HG03135 (cell line): ENCODE data around the gene SLC2A6.

Source experiments
- ATAC-seq: cut with Tn5 transposase; IDR thresholded peaks from one replicate; pipeline ENCODE4 v1.9.1; 2021; ENCODE audit warnings: mild to moderate bottlenecking, moderate library complexity; ENCODE audit not compliant: unreplicated experiment

The SLC2A6 gene

DNA sequence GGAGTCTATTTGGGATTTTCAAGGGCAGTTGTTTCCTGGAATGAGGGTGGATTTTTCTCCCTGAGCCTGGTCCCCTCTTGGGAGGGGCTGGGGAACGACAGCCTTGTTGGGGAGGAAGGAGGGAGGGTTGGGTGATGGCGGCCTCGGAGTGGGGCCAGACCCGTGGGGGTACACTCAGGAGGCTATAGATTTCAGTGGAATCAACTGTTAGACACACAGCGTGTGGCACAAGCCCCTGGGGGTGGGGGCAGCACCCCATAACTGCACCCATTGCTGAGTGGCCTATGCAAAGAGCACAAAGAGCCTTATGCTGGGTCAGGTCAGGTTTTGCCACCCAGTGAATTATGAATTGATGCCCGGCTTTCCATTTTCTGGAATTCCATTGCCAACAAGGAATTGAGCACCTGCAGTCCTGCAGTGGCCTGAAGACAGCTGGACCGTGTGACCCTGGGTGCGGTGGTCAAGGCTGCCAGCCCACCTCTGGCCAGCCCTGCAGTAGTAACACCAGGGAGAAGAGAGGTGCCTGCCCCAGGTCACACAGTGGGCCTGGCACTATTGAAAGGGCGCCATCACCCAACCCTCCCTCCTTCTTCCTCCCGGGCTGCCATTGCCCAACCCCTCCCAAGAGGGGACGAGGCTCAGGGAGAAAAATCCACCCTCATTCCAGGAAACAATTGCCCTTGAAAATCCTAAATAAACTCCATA lies 37.5 kb upstream of the SLC2A6 start:
- no peak for ATAC-seq

DNA sequence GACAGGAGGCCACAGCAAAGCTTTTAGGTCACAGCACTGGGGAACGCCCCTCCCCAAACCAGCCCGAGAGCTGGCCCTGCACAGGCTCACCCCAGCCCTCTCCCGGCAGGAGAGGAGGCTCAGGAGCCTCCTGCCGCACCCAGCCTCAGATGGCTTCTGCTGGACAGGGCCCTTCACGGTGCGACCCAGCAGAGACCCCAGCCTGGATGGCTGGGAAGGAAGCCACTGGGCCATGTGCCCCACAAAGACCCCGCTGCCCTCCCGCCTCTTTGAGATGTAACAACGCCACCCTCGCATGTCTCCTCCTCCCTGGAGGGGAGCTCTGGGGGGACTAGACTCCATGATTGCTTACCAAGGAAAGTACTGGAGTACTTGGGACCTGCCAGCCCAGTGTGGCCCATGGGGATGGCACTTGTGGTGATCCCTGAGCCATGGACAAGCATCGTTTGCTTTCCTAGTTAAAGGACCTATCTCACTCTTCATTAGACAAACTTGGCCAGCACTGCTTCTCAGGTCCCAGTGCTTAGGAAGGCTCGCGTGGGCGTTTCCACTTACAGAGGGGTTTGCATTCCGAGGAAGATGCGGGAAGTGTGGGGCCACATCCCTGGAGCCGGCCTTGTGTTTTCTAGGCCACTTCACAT lies 36.8 kb upstream of the SLC2A6 start:
- no peak for ATAC-seq

DNA sequence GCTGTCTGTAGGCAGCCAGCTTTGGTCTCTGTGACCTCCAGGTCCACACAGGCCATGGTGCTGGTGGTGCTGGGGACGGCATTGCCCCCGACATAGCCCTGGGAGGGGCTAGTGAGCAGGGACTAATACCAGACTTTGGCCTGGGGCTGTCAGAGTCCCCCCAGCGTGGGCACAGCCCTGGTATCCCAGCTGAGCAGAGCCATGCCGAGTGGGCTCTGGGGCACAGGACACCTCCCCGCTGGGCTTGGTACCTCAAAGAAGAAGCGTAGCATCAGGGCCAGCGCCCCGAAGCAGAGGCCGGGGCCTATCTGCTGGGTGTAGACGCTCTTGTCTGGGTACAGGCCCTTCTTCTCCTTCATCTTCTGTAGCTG lies 36.3 kb upstream of the SLC2A6 start:
- no peak for ATAC-seq

DNA sequence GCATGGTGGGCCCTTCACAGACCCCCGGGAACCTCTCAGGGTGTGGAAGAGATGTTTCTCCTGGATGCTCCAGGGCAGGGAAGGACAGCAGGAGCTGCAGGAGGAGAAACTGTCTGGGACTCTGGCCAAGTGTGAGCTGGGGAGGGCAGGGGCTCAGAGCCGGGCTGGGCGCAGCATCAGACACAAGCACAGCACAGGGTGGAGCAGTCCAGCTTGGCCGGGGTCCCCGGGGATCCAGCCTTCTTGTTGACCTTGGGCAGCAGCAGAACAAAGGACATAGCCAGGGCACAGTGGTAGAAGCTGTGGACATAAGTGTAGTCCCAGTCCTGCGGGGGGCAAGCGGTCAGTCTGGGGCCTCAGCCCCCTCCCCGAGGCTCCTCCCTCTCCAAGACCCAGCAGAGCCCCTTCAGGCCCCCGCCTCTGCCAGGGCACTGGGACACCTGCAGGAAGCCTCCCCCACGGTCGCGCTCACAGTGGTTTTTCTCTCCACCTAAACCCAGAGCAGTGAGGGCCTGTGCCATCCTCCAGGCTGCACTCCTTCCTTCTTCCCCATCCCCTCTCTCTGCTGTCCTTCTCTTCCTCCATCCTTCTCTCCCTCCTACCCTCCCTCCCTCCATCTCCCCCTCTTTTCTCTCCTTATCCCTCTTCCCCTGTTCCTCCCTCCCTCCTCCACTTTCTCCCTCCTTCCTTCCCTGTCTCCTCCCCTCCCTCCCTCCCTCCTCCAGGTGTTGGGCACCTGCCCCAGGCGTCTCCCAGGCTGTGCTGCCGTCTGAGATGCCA lies 35.8 kb upstream of the SLC2A6 start:
- no peak for ATAC-seq

DNA sequence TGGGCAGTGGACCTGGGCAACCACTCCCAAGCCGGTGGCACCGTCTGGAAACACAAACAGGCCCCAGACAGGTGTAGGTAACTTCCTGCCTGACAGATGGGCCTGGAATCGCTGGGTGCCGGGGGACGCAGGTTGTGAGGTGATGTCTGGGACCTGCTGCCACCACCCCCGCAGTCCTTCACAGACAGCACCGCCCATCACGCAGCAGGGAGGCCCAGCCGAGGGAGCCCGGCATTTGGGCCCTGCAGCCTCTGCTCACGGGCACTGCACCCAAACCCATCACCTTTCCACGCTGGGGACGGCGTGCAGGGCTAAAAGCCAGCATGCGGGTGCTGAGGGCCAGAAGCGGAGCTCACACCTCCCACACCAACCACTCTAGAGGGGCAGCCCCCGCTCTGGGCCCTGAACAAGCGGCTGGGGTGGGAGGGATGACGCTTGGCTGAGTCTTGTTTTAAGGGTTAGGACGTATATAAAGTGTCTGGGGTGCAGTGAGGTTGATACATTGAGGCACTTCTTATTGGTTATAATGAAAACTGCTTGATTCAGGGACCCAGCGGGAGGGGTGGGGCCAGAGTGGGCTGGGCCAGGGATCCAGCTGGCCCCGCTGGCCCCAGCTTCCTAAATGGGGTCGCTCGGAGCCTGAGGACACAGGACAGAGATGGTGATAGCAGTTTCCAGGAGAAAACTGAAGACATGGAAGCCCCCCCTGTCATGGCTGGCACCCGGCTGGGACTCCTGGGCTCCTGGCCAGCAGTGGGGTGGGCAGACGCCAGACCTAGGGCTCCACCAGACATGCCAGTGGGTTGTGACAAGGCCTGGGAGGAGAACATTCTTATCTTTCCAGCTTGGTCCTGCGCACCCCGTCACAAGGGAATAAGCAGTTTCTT lies 34.6 kb upstream of the SLC2A6 start:
- ATAC-seq, result no peak

DNA sequence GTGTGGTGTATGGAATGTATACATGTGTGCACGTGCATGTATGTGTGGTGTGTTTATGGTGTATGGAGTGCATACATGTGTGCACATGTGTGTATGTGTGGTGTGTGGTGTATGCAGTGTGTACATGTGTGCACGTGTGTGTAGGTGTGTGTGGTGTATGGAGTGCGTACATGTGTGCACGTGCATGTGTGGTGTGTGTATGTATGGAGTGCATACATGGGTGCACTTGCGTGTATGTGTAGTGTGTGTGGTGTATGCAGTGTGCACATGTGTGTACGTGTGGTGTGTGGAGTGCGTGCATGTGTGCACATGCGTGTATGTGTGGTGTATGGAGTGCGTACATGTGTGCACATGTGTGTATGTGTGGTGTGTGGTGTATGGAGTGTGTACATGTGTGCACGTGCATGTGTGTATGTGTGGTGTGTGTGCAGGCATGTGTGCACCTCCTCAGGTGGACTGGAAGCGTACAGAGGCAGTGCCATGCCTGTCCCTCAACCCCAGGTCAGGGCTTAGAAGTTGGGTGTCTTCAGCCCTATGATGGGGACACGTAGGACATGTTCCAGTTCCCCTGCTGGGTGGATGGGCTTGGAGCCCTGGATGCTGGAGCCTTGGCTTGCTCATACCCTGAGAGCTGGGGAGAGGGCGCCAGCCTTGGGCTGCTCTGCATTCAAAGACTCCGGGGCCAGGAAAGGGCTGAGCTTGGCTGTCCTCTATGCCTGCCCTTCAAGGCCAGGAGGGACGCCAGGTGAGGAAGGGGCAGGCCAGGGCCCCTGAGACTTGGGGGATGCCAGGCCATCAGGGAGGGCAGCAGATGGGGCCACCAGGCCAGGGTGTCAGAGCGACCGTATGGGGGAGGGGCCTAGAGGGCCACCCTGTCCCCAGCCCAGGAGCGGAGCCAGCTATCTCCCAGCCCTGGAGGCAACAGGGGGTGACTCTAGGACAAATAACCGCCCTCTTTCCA lies 33.6 kb upstream of the SLC2A6 start:
- no peak for ATAC-seq

DNA sequence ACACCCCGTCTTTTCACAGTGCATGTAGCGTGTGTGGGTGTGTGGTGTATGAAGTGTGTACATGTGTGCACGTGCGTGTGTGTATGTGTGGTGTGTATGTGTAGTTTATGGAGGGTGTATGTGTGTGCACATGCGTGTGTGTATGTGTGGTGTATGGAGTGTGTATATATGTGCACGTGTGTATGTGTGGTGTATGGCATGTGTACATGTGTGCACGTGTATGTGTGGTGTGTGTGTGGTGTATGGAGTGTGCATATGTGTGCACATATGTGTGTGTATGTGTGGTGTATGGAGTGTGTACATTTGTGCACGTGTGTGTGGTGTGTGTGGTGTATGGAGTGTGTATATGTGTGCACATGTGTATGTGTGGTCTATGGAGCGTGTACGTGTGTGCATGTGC lies 32.7 kb upstream of the SLC2A6 start:
- ATAC-seq, result no peak

DNA sequence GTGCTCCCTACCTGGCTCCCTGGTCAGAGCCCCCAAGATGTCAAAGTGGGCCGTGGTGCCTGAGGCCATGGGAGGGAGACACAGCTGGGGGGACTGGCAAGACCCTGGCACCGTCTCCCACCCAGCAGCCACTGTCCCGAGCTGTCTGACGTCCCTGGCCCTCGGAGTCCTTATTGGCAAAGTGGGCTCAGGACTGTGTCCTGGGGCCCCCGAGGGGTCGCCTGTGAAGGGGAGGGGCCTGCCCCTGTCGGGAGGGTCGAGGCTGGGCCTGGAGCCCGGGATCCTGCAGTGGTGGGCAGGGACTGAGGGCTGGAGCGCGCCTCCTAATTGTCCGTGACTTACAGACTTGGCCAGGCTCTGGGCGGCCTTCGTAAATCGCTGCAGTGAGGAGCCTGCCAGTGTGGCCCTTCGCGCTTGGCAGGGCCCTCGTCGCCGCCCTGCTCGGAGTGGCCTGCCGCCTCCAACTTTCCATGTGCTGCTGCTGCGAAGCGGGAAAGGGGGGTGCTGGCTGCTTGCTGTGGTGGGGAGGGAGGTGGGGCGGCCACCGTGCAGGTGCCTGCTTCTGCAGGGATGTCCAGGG lies 32.1 kb upstream of the SLC2A6 start:
- ATAC-seq, result no peak

DNA sequence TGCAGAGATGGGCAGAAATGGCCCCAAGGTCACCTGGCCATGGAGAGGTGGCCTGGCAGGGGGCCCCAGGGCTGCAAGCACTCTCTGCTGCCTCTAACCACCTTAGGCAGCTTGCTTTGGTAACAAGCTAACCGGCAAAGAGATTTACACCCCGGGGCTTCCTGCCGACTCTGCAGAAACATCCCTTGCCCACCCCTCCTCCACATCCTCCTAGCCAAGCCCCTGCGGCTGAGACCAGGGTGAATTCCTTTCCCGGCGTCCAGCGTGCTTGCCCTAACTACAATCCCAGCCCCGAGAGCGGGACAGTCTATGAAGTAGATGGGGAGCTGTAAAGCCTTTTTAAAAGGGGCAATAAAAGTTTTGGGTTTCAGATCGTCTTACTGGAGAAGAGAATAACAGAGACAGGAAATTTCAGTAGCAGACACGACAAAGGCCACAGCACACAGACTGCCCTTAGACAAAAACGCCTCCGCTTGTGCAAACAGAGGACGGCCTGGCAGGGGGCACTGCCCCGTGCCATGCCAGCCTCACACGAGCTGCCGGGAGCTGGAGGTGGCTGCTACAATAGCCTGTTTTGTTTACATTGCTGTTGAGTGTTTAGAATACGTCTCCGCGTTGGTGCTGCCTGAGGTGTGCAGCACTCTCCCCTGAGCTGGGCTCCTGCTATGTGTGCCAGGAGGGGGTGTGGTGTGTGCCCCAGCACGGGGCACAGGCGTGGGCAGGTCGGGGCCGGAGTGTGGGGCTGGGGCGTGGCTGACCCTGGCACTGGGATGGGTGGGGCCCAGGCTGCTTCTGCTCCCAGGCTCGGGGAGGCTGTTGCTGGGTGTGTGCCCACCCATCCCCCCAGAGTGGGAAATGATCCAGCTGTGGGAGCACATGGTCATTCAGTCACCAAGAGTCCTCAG lies 30.5 kb upstream of the SLC2A6 start:
- no peak for ATAC-seq

DNA sequence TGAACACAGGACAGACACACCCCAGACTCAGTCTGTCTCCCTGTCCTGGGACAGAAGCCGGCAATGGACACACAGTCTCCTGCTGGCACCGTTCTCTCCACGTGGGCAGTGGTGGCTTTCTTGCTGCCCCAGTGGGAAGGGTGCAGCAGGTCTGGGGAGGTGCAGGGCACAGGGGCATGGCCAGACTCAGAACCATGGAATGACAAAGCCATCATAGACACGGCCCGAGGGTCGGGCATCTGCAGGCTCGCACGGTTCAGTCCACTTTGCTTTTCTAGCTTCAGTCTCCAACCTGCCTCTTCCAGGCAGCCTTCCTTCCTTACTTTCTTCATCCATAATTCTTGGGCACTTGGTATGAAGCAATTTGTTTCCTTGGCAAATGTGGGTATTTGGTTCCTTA lies 29.1 kb upstream of the SLC2A6 start:
- no peak for ATAC-seq

DNA sequence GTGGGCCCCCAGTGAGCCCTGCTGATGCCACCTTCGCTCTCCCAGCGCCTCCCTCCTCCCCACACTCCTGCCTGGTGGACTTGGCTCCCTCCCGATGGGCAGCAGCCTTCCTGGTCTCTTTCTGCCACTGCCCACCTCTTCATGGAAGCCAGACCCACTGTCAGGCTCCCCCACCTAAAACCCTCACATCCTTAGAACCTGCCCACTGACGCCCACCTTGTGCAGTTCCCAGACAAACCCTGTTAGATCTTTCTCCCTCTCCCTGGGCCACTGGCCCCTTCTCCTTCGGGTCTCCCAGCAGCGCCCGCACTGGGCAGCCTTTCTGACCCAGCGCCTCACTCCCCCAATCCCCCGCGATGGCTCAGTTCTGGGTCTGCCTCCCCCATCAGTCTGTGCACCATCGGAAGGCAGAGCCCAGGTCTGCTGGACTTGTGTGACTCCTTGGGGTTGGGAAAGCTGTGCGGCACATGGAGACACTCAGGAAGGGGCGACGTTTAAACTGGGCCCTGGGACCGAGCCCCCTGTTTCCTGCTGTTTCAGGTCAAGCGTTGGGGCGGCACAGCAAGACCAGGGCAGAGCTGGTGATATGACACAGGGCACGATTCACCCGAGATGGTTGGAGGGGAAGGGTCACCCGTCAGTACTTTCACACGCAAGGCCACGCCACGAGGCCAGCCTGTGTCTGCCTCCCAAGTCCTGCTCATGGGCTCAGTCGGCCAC lies 28.5 kb upstream of the SLC2A6 start:
- no peak for ATAC-seq

DNA sequence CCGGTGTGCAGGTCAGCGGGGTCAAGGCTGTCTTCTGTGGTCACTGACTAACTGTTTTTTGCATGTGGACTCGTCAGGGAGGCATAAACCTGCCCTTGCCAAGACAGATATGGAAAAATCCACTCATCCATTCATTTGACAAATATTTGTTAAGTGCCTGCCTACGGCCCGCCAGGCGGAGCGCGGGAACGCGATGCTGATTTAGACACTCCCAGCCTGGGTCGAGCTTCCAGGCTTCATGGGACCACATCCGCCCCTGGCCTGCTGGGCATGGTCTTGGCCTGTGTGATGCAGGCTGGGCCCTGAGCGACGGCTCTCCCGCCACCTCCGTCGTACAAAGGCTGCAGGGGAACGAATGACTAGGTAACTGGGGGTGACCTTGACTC lies 27.7 kb upstream of the SLC2A6 start:
- ATAC-seq, result no peak

DNA sequence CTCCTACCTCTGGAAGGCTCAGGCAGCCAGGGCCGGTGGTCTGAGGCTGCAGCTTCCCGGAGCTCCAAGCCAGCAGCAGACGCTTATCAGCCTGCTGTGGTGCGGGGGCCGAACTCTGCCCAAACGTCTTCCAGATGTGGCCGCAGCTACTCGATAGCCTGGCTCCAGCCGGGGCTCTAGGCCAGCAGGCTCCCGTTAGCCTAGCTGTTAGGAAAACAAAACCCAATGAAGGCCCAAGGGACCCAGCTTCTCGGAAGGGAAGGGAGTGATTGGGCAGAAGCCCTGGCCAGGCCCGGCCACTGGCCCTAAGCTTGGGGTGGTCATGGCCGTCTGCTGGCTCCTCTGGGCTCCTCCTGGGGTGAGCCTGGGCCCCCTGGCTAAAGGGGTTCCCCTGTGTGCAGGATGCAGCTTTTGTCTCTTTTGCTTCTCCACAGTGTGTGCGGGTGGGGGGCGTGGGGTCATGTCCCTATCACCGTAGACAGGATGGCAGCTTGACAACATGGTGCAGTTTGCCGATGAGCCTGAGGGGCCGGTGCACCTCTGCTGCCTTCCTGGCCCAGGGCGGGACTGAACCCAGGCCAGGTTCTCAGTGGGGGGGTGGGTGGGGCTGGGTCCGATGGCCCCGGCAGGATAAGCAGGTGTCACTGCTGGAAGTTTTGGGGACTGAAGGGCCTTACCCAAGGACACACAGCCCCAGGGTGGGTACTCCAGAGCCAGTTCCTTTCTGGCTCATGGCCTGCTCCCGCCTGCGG lies 27.2 kb upstream of the SLC2A6 start:
- ATAC-seq, result no peak

DNA sequence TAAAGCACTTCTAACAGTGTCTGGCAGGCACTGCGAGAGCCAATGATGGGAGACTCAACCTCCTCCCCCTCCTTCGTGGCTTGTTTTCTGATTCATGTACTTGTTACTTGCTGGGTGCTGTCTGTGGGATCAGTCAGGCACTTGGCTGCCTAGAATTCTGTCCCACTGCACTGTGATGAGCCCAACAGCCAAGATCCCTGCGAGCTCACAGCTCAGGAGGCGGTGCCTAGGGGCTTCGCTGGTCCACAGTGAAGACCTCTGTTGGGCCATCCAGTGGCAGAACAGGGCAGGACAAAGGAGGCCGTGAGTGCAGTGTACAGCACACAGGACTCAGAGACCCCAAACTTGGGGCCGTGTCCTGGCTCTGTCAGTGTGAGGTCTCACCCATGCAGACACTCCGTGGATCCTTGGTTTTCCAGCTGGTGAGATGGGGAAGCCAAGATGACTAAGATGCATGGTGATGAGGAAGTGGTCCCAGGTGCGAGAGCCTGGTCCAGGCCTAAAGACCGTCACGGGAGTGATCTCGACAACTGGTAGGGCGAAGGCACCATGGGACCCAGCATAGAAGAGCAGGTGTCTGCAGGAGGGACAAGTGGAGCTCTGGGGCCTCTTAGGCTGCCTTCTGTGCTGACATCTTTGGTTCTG lies 26.4 kb upstream of the SLC2A6 start:
- ATAC-seq, result no peak

DNA sequence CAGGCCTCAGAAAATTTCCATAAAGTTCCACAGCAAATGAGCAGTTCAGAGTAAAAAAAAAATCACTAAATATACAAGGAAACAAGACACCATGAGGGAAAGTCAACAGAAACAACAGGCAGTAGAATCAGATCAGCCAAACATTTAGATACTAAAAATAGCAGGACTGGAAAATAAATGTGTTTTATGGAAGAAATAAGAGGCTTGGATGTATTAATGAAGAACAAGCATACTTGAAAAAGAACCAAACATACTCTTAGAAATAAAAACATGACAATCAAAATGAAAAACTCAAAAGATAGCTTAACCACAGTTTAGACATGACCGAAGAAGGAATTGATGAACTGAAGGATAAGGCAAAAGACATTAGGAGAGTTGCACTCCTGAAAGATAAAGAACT lies 23.2 kb upstream of the SLC2A6 start:
- no peak for ATAC-seq

DNA sequence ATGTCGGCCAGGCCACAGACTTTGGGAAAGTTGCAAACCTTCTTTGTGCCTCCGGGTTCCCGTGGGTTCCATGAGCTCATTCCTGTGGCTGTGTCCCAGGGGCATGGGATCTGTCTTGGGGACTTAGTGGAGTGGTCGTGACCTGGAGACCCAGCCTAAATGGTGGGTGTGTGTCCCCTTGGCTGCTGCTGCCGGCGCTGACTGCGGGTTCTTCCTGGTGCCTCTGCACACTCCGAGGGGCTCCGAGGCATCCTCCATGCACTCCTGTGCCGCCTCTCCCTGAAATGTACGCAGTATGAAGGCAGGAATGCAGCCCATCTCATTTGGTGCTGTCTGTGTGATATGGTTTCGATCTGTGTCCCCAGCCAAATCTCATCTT lies 21.0 kb upstream of the SLC2A6 start:
- ATAC-seq, result no peak
